Mesothelial cell of epicardium (in vitro differentiated cells): Measurements from ENCODE around the gene GPR62. TPM values are rescaled to one million over a fixed set of nuclear protein-coding genes. Genes with fewer than 3 reads are reported as not detected.
"Not testable (repeated sequence)": the region's sequence is repeated elsewhere in the genome, so short reads cannot be mapped to it uniquely, and the experiment has no call there.

Experiments
- DNase-seq, 2 experiments: peaks; one replicate each; pipeline ENCODE4 v3.0.0; 2021; ENCODE audit warnings: low spot score in 2 of 2; ENCODE audit not compliant: unreplicated experiment in 2 of 2
- H3K27ac Mint-ChIP-seq: 2 replicates; pipeline ENCODE4 v1.8.0; 2021; ENCODE audit warnings: mixed read lengths
- H3K27me3 Mint-ChIP-seq: 2 replicates; pipeline ENCODE4 v1.8.0; 2021; ENCODE audit warnings: low read depth, mixed read lengths
- H3K36me3 Mint-ChIP-seq: 2 replicates; pipeline ENCODE4 v1.8.0; 2021; ENCODE audit warnings: mixed read lengths
- H3K4me1 Mint-ChIP-seq: 2 replicates; pipeline ENCODE4 v1.8.0; 2021; ENCODE audit warnings: mixed read lengths
- H3K4me3 Mint-ChIP-seq: 2 replicates; pipeline ENCODE4 v1.8.0; 2021; ENCODE audit warnings: mild to moderate bottlenecking, moderate library complexity, mixed read lengths
- H3K9me3 Mint-ChIP-seq: 2 replicates; pipeline ENCODE4 v1.8.0; 2021; ENCODE audit warnings: mixed read lengths
- total RNA-seq: library from RNA; stranded (reverse); gene quantifications from 3 replicates; pipeline ENCODE4 v1.2.1, GENCODE V29; 2021
- TF ChIP-seq, protein P1 (sequence below): fragments of 200-600 bp; sonication (generic); IDR thresholded peaks from one replicate; pipeline ENCODE4 v1.5.0; 2021; ENCODE audit warnings: antibody characterized with exemption; ENCODE audit not compliant: unreplicated experiment

The GPR62 gene
- total RNA-seq, 1 donor from 2014 or later: 0.22 TPM

DNA sequence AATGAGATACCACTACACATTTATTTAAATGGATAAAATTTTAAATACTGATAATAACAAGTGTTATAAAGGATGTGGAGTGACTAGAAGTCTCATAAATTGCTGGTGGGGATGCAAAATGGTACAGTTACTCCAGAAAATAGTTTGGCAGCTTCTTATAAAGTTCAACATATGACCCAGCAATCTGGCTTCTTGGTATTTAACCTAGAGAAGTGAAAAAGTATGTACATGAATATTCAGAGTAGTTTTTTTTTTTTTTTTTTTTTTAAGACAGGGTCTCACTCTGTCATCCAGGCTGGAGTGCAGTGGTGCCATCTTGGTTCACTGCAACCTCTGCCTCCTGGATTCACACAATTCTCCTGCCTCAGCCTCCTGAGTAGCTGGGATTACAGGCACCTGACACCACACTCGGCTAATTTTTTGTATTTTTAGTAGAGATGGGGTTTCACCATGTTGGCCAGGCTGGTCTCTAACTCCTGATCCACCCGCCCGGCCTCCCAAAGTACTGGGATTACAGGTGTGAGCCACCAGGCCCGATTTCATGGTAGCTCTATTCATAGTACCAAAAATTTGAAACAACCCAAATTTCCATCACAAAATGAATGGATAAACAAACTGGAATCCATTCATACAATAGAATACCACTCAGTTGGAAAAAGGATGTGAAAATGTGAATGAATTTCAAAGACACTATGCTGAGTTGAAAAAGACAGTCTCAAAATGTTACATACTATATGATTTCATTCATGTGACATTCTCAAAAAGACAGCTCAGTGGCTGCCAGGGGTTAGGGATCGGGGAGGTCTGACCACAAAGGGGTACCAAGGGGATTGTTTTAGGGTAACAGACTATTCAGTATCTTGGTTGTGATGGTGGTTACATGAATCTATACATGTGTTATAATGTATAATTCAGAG lies 27.9 kb upstream of the GPR62 start:
- TF ChIP-seq, protein P1, sequence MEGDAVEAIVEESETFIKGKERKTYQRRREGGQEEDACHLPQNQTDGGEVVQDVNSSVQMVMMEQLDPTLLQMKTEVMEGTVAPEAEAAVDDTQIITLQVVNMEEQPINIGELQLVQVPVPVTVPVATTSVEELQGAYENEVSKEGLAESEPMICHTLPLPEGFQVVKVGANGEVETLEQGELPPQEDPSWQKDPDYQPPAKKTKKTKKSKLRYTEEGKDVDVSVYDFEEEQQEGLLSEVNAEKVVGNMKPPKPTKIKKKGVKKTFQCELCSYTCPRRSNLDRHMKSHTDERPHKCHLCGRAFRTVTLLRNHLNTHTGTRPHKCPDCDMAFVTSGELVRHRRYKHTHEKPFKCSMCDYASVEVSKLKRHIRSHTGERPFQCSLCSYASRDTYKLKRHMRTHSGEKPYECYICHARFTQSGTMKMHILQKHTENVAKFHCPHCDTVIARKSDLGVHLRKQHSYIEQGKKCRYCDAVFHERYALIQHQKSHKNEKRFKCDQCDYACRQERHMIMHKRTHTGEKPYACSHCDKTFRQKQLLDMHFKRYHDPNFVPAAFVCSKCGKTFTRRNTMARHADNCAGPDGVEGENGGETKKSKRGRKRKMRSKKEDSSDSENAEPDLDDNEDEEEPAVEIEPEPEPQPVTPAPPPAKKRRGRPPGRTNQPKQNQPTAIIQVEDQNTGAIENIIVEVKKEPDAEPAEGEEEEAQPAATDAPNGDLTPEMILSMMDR: no peak
- no peaks in the 10 kb centered on the region for H3K4me1 Mint-ChIP-seq
- H3K4me3 Mint-ChIP-seq: no peak overlapping the region
- H3K36me3 Mint-ChIP-seq: no peaks in the 10 kb centered on the region
- no peak for DNase-seq
- no peak overlapping the region for H3K27ac Mint-ChIP-seq
- H3K27me3 Mint-ChIP-seq: peaks cover under 1% of the 10 kb centered on the region
- no peaks in the 10 kb centered on the region for H3K9me3 Mint-ChIP-seq

DNA sequence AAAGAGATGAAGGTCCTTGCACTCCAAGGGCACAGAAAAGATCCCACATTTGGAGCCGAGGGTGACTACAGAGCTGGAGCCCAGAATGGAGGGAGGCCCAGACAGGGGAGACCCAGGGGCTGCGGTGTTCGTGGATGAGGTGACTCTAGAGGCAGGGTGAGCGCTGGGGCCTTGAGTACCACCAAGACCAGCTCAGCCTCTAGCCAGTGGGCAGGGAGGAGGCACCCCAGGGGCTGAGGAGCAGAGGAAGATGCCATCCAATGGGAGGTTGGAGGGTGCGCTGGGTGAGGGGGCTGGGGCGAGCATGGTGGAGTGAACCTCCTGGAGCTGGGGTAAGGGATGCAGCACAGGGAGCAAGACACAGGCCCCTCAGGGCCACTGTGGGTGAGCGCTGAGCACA lies 26.7 kb upstream of the GPR62 start:
- H3K4me1 Mint-ChIP-seq: no peaks in the 10 kb centered on the region
- TF ChIP-seq, protein P1: no peak
- no peak overlapping the region for H3K4me3 Mint-ChIP-seq
- H3K36me3 Mint-ChIP-seq: peaks cover 1% of the 10 kb centered on the region
- DNase-seq: peak in 1 of 2 experiments; percentile 24
- H3K9me3 Mint-ChIP-seq: no peaks in the 10 kb centered on the region
- H3K27me3 Mint-ChIP-seq: no peaks in the 10 kb centered on the region
- H3K27ac Mint-ChIP-seq: no peak overlapping the region

DNA sequence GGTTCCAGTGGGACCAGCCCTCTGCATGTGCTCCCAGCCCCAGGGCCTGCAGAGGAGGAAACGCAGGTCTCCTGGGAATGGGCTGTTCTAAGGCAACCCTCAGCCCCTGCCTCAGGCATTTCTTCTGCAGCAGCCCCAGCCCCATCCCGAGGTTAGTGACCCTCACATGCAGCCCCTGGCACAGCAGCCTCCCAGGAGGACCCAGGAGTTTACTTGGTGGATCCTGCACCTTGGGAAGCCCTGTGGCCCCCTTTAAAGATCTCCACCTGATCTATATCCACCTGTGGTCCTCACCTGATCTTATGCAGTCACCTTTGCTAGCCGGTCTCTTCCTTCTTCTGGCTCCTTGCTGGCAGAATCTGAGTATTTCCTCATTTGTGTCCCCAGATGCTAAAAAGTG lies 26.2 kb upstream of the GPR62 start:
- H3K36me3 Mint-ChIP-seq, H3K9me3 Mint-ChIP-seq, H3K4me1 Mint-ChIP-seq, H3K27ac Mint-ChIP-seq, H3K4me3 Mint-ChIP-seq, H3K27me3 Mint-ChIP-seq: not testable (repeated sequence)
- DNase-seq: peak in 1 of 2 experiments; percentile 24

DNA sequence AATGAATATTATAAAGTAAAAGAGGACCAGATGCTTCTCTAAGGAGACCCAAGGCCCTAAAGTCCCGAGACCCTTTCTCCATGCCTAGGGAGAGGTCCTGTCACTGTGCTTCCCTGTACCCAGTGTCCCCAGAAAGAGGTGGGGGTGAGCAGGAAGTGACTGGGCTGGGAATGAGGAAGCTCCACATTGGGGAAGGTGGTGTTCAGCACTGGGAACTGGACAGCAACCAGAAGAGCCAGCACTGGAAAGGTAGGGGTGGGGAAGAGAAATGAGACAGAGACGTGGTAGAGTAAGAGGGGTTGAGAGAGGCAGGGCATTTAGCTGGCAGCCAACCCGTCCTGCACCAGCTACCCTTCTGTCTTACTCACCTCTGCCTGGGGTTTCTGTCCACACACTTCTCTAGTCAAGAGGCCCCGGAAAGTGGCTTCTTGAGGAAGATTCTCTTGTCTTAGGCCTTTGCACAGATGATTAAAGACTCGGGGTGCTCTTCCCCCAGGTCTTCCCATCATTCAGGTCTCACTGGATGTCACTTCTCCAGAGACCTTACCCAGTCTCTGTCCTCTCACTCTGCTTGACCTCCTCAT lies 25.7 kb upstream of the GPR62 start:
- Mint-ChIP-seq H3K27ac (no peak overlapping the region), H3K36me3 (peaks cover 7% of the 10 kb centered on the region), H3K4me1 (no peaks in the 10 kb centered on the region), H3K27me3 (no peaks in the 10 kb centered on the region), H3K4me3 (no peak overlapping the region), H3K9me3 (no peaks in the 10 kb centered on the region)
- peak in 1 of 2 experiments; percentile 37 for DNase-seq
- TF ChIP-seq, protein P1: no peak

DNA sequence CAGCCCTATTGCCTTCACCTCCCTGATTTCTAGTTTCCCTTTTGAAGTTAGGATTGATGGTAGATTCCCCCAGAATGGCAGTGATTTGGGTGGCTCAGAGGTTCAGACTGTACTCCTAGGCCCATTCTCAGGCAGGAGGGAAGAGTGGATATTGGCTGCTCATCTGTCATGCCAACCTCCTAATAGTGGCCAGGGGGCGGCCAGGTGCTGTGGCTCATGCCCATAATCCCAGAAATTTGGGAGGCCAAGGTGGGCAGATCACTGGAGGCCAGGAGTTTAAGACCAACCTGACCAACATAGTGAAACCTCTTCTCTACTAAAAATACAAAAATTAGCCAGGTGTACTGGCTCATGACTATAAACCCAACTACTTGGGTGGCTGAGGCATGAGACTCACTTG lies 24.7 kb upstream of the GPR62 start:
- TF ChIP-seq, protein P1: no peak
- DNase-seq: no peak
- Mint-ChIP-seq H3K4me1 (no peaks in the 10 kb centered on the region), H3K4me3 (no peak overlapping the region), H3K36me3 (peaks cover 13% of the 10 kb centered on the region), H3K27me3 (no peaks in the 10 kb centered on the region), H3K9me3 (no peaks in the 10 kb centered on the region), H3K27ac (no peak overlapping the region)

DNA sequence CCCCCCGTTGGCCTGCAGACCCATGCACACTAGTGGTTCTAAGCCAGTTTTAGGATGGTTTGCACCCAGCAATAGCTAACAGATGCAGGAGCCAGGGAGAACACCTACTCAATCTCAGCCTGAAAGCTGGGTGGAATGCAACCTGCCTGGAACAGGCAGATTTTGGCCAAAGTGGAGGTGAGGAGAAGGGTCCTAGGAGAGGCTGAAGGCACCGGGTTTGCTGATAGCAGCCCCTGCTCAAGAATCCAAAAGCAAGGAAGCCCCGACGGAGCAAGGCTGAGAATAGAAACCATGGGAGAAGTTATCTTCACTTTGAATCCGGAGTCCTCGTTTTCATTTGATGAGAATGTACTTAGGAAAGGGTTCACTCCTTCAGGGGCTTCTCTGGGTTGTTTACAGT lies 23.4 kb upstream of the GPR62 start:
- no peaks in the 10 kb centered on the region for H3K27me3 Mint-ChIP-seq
- peaks cover 17% of the 10 kb centered on the region for H3K36me3 Mint-ChIP-seq
- no peak overlapping the region for H3K27ac Mint-ChIP-seq
- TF ChIP-seq, protein P1: no peak
- H3K9me3 Mint-ChIP-seq: no peaks in the 10 kb centered on the region
- H3K4me1 Mint-ChIP-seq: no peaks in the 10 kb centered on the region
- no peak overlapping the region for H3K4me3 Mint-ChIP-seq
- DNase-seq: peak in 1 of 2 experiments; percentile 16
